ENCODE results near the gene FAM234A. TPM values are rescaled to one million over a fixed set of nuclear protein-coding genes. Genes with fewer than 3 reads are reported as not detected.

Gene FAM234A
- total RNA-seq, 1 donor from 2014 or later: 90.6 TPM

GRCh38 chr16:293043-293775, 58.6 kb downstream of the FAM234A start:
- DNase-seq (ENCODE audit: low spot score): no peak

DNA sequence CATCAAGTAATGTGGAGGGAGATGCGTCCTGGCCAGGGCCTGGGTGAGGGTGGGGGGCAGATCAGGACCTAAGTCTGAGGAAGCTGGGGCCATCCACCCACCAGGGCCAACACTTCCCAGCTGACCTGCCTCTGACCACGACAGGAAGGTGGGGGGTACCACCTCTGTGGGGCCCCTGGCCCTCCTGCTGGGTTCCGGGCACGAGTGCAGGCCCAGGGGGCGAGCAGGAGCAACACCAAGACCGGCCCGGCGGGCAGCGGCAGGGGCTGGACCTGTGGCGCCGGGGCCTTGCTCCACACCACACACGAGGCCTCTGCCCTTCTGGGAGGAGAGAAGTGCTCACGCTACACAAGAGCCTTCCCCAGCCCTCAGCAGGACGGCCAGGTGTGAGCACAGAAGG, 61.7 kb downstream of the FAM234A start:
- DNase-seq (ENCODE audit: low spot score): no peak

DNA sequence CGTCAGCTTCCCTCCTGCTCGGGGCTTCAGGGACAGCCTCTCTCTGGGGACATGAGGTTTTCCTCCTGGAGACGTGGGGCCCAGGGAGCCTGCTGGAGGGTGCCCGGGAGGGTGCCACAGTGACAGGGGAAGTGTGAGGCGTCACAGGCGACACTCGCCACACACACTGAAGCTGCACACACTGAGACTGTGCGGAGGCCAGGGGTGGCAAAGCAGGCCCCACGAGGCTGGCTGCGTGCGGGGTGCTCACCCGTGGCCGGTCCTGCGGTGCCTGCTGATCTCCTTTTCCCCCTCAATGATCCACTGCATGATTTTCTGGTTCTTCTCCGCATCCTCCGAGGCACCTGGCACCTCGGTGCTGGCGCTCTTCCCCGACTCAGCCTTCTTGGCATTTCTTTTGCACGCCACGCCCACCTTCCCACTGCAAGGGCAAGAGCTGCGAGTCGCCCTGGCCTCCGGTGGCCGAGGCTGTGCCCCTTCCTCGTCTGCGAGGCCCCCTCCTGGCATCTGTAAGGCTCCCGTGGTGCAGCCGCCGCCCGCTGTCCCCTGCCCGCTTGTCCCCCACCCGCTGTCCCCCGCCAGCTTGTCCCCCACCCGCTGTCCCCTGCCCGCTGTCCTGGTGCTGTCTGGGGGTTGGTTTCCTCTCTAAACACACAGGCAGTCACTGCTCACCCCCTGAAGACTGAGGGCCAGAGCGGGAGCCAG, 62.3 kb downstream of the FAM234A start:
- no peak for DNase-seq (ENCODE audit: low spot score)

GRCh38 chr16:297832-298231, 63.2 kb downstream of the FAM234A start:
- DNase-seq (ENCODE audit: low spot score): no peak

- DNase-seq (ENCODE audit: low spot score): no peak
Observed at GRCh38 chr16:301235-301634, 66.6 kb downstream of the FAM234A start.

GRCh38 chr16:301950-302349, 67.3 kb downstream of the FAM234A start:
- no peak for DNase-seq (ENCODE audit: low spot score)

GRCh38 chr16:303760-304505, 69.3 kb downstream of the FAM234A start:
- no peak for DNase-seq (ENCODE audit: low spot score)

GRCh38 chr16:305916-306626, 71.5 kb downstream of the FAM234A start:
- DNase-seq (ENCODE audit: low spot score): no peak

DNA sequence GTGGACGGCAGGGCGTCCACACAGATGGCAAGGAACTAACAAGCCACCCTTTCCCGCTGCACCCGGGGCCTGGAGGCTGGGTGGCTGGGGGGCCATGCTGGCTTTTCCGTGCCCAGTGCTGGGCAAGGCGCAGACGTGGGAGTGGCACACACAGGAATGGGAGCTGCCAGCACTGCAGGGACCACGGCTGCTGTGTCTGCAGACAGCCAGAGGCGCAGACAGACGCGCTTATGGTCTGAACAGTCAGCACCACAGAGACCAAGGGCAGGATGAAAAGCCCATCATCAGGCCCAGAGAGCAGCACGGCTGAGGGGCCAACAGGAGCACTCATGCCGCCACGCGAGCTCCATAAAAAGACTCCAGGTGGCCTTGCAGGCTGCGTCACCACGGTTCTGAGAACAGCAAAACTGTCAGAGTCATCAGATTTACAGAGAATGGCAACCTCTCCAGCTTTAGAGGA, 72.3 kb downstream of the FAM234A start:
- DNase-seq (ENCODE audit: low spot score): no peak

GRCh38 chr16:307691-308312, 73.2 kb downstream of the FAM234A start:
- DNase-seq (ENCODE audit: low spot score): no peak

DNA sequence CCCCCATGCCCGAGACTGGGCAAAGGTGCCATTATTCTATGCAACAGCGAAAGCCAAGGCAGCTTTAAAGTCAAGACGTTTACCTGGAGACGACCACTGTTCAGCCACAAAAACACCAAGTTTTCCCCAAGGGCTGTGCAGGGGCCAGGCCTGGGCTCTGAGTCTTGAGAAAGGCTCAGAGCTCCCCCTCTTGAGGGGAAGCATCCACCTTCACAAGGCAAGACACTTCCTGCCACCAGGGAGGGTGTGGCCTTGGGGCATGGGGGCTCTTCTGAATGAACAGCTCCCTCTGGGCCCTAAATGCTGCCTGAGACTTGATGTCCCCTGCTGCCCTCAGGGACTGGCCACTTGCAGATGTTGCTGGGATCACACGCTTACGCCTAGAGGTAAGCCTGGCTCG, 74.9 kb downstream of the FAM234A start:
- no peak for DNase-seq (ENCODE audit: low spot score)

DNA sequence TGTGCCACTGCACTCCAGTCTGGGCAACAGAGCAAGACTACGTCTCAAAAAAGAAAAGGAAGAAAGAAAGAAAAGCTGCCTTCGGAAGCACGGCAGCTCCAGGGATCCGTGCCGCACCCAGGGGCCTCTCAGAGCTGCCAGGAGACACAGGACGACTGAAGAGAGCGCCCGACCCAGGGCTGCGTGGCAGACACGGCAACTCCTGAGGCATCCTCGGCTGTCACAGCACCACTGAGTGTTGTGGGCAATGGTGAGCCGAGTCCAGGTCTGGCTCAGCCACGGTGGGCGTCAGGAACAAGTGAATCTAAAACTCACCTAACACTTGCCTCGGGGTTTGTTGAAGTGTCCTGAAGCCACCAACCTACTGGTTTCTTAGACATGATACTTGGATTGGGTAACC, 77.1 kb downstream of the FAM234A start:
- no peak for DNase-seq (ENCODE audit: low spot score)

GRCh38 chr16:314351-314750, 79.7 kb downstream of the FAM234A start:
- DNase-seq (ENCODE audit: low spot score): no peak

GRCh38 chr16:314795-315299, 80.2 kb downstream of the FAM234A start:
- DNase-seq (ENCODE audit: low spot score): no peak

Other genes starting within 250 kb of the FAM234A start
- 11.5 TPM for gene POLR3K, start 181.2 kb upstream of the FAM234A start, total RNA-seq
- gene SNRNP25, start 181.0 kb upstream of the FAM234A start, total RNA-seq: 23.0 TPM
- 30.0 TPM for gene RHBDF1, start 162.2 kb upstream of the FAM234A start, total RNA-seq
- gene MPG, start 156.6 kb upstream of the FAM234A start, total RNA-seq: 44.4 TPM
- gene NPRL3, start 96.1 kb upstream of the FAM234A start, total RNA-seq: 22.5 TPM
- not detected for gene HBZ, start 82.2 kb upstream of the FAM234A start, total RNA-seq
- gene HBM, start 68.8 kb upstream of the FAM234A start, total RNA-seq: not detected
- gene HBA2, start 61.9 kb upstream of the FAM234A start, total RNA-seq: 248 TPM
- gene HBA1, start 58.1 kb upstream of the FAM234A start, total RNA-seq: 275 TPM
- not detected for gene HBQ1, start 54.4 kb upstream of the FAM234A start, total RNA-seq
- 56.7 TPM for gene LUC7L, start 5.4 kb upstream of the FAM234A start, total RNA-seq
- 21.4 TPM for gene RGS11, start 41.1 kb downstream of the FAM234A start, total RNA-seq
- gene ARHGDIG, start 45.8 kb downstream of the FAM234A start, total RNA-seq: 8.6 TPM
- gene PDIA2, start 48.3 kb downstream of the FAM234A start, total RNA-seq: 2.2 TPM
- gene AXIN1, start 117.9 kb downstream of the FAM234A start, total RNA-seq: 19.4 TPM
- 40.1 TPM for gene MRPL28, start 135.7 kb downstream of the FAM234A start, total RNA-seq
- 39.0 TPM for gene PGAP6, start 147.2 kb downstream of the FAM234A start, total RNA-seq
- 139 TPM for gene NME4, start 162.4 kb downstream of the FAM234A start, total RNA-seq
- gene DECR2, start 167.1 kb downstream of the FAM234A start, total RNA-seq: 21.8 TPM
- gene RAB11FIP3, start 190.8 kb downstream of the FAM234A start, total RNA-seq: 35.2 TPM